ENCODE results near the gene EMP3.
"Not testable (repeated sequence)": the region's sequence is repeated elsewhere in the genome, so short reads cannot be mapped to it uniquely, and the experiment has no call there.

The EMP3 gene

GRCh38 chr19:48364598-48365348 is 39.4 kb downstream of the EMP3 start:
- peak overlapping the region; percentile 95 for H3K27ac Mint-ChIP-seq
- H3K36me3 Mint-ChIP-seq (ENCODE audit: low read depth), result peaks cover 2% of the 10 kb centered on the region
- peak overlapping the region; percentile 78 for H3K4me3 Mint-ChIP-seq
- H3K27me3 Mint-ChIP-seq, result no peaks in the 10 kb centered on the region
- intact Hi-C loops (cut with micrococcal nuclease), result loop anchor here (1.0 to 2.0 kb wide), 2 partner anchors 26 to 51 kb away; partner anchors contain the start of gene KDELR1
- peaks cover 18% of the 10 kb centered on the region for H3K4me1 Mint-ChIP-seq (ENCODE audit: low read depth)
- no peaks in the 10 kb centered on the region for H3K9me3 Mint-ChIP-seq

DNA sequence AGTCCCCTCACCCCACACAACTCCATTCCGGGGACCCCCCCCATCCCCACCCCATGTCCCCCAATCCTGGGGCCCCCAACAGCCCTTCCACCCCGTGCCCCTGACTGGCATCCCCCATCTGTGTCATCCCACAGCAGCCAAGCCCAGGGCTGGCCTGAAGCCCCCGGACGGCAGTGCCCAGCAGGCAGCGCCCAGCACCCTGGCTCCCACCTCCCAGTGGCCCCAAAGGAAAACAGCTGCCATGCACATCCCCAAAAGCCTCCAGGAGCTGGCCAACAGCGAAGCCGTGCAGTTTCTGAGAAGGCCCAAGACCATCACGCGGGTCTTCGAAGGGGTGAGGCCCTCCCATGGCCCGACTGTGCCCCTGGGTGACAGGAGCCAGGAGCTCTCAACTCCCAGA is 40.2 kb downstream of the EMP3 start:
- no peaks in the 10 kb centered on the region for H3K36me3 Mint-ChIP-seq (ENCODE audit: low read depth)
- intact Hi-C loops (cut with micrococcal nuclease), result loop anchor here (2.0 kb wide), 1 partner anchor 25 kb away; the partner anchor contains the start of gene KDELR1
- peak overlapping the region; percentile 95 for H3K27ac Mint-ChIP-seq
- no peaks in the 10 kb centered on the region for H3K9me3 Mint-ChIP-seq
- peaks cover 18% of the 10 kb centered on the region for H3K4me1 Mint-ChIP-seq (ENCODE audit: low read depth)
- H3K4me3 Mint-ChIP-seq, result peak overlapping the region; percentile 46
- H3K27me3 Mint-ChIP-seq, result no peaks in the 10 kb centered on the region

DNA sequence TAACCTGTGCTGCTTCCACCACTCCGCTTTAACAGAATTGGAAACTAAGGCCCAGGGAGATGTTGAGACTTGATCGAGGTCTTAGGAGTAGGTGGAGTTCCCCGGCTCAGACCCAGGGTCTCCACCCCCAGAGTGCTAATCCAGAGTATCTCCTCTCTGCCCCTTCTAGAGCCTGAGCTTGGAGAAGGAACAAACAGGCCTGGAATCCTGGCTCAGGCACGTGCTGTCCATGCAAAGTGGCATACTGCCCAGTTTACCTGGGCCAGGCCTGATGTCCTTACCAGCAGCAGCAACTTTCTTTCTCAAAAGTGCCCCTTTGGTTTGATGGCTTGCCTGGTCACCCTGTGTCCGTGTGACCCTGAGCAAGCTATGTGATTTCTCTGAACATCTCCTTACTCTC is 42.5 kb downstream of the EMP3 start:
- Mint-ChIP-seq H3K36me3 (ENCODE audit: low read depth) (no peaks in the 10 kb centered on the region), H3K4me1 (ENCODE audit: low read depth) (peaks cover 18% of the 10 kb centered on the region), H3K4me3 (no peak overlapping the region), H3K27ac (no peak overlapping the region), H3K27me3 (peaks cover 1% of the 10 kb centered on the region), H3K9me3 (no peaks in the 10 kb centered on the region)
- intact Hi-C loops (cut with micrococcal nuclease), result no loop called here

- no peaks in the 10 kb centered on the region for H3K36me3 Mint-ChIP-seq (ENCODE audit: low read depth)
- H3K4me1 Mint-ChIP-seq (ENCODE audit: low read depth), result peaks cover 12% of the 10 kb centered on the region
- no peaks in the 10 kb centered on the region for H3K9me3 Mint-ChIP-seq
- H3K27me3 Mint-ChIP-seq, result peaks cover 10% of the 10 kb centered on the region
- no peak overlapping the region for H3K4me3 Mint-ChIP-seq
- no peak overlapping the region for H3K27ac Mint-ChIP-seq
- intact Hi-C loops (cut with micrococcal nuclease), result no loop called here
These were observed 43.6 kb downstream of the EMP3 start for GRCh38 chr19:48368936-48369335.

DNA sequence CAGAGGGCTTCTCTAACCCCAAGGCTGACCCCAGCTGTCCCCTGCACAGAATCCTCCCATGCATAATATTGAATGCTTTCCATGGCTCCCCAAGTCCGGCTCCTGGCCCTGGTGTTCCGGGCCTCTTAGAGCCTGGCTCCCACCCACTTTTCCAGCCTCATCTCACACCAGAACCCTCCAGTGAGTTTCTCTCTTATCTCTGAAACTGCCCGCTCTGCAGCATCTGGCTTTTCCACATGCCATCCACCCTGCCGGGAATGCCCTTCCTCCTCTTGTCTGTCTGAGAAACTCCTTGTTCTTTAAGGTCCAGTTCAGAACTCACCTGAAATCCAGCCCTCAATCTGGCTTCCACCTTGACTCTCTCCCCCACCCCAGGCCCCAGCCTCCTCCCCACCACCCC is 45.6 kb downstream of the EMP3 start:
- Mint-ChIP-seq H3K4me3 (no peak overlapping the region), H3K4me1 (ENCODE audit: low read depth) (no peaks in the 10 kb centered on the region), H3K36me3 (ENCODE audit: low read depth) (no peaks in the 10 kb centered on the region), H3K9me3 (no peaks in the 10 kb centered on the region), H3K27me3 (peaks cover 10% of the 10 kb centered on the region), H3K27ac (no peak overlapping the region)
- intact Hi-C loops (cut with micrococcal nuclease), result no loop called here

DNA sequence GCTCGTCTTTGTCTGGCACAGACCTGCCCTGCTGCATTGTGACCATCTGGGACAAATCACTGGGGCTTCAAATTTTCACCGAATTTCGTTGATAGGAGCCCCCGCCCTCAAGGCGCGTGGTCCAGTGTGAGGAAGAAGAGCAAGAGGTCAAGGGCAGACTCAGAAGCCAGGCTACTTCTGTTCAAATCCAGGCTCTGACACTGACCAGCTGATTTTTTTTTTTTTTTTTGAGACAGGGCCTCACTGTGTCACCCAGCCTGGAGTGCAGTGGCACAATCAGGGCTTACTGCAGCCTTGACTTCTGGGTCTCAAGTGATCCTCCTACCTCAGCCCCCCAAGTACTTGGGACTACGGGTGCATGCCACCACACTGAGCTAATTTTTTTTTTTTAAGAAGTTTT is 46.0 kb downstream of the EMP3 start:
- Mint-ChIP-seq H3K36me3 (ENCODE audit: low read depth) (no peaks in the 10 kb centered on the region), H3K27me3 (peaks cover 10% of the 10 kb centered on the region), H3K4me1 (ENCODE audit: low read depth) (no peaks in the 10 kb centered on the region), H3K4me3 (no peak overlapping the region), H3K27ac (no peak overlapping the region), H3K9me3 (no peaks in the 10 kb centered on the region)
- intact Hi-C loops (cut with micrococcal nuclease), result no loop called here

GRCh38 chr19:48371771-48372170 is 46.4 kb downstream of the EMP3 start:
- H3K4me3 Mint-ChIP-seq; H3K9me3 Mint-ChIP-seq; intact Hi-C loops (cut with micrococcal nuclease); H3K27ac Mint-ChIP-seq; H3K36me3 Mint-ChIP-seq (ENCODE audit: low read depth); H3K27me3 Mint-ChIP-seq; H3K4me1 Mint-ChIP-seq (ENCODE audit: low read depth): not testable (repeated sequence)

DNA sequence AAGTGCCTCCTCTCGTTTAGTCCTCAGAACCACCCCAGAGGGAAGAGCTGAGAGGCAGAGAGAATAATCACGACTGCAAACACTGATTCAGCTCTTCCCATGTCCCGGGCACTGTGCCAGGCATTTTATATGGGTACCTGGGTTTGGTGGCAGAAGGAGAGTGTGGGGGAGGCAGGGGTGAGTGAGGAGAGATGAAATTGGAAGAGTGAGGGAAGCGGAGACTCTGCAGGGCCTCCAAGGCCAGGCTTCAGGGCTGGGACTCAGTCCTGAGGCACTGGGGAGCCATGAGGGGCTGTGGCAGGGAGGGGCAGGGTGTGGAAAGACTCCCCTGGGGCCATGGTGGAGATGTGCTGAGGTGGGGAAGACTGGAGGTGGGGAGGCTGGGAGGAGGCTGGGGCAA is 47.6 kb downstream of the EMP3 start:
- no peaks in the 10 kb centered on the region for H3K9me3 Mint-ChIP-seq
- H3K4me1 Mint-ChIP-seq (ENCODE audit: low read depth), result no peaks in the 10 kb centered on the region
- H3K36me3 Mint-ChIP-seq (ENCODE audit: low read depth), result no peaks in the 10 kb centered on the region
- peaks cover 10% of the 10 kb centered on the region for H3K27me3 Mint-ChIP-seq
- H3K4me3 Mint-ChIP-seq, result no peak overlapping the region
- peak overlapping the region; percentile 8 for H3K27ac Mint-ChIP-seq
- intact Hi-C loops (cut with micrococcal nuclease), result no loop called here

- H3K4me3 Mint-ChIP-seq, result no peak overlapping the region
- intact Hi-C loops (cut with micrococcal nuclease), result no loop called here
- H3K4me1 Mint-ChIP-seq (ENCODE audit: low read depth), result peaks cover 4% of the 10 kb centered on the region
- no peaks in the 10 kb centered on the region for H3K9me3 Mint-ChIP-seq
- peaks cover 10% of the 10 kb centered on the region for H3K27me3 Mint-ChIP-seq
- H3K36me3 Mint-ChIP-seq (ENCODE audit: low read depth), result no peaks in the 10 kb centered on the region
- H3K27ac Mint-ChIP-seq, result no peak overlapping the region
These were observed 48.2 kb downstream of the EMP3 start for GRCh38 chr19:48373567-48373966.

DNA sequence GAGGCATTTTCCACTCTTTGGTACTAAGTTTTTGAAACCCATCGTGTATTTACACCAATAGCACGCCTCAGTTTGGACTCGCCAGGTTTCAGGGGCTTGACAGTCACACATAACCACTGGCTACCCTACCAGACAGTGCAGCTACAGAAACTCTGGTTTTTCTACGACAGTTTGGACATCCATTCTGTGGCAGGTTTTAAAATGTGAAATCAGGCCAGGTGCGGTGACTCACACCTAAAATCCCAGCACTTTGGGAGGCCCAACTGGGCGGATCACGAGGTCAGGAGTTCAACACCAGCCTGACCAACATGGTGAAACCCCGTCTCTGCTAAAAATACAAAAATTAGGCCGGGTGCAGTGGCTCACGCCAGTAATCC is 52.8 kb downstream of the EMP3 start:
- Mint-ChIP-seq H3K27ac (no peak overlapping the region), H3K36me3 (ENCODE audit: low read depth) (peaks cover 33% of the 10 kb centered on the region), H3K9me3 (no peaks in the 10 kb centered on the region), H3K4me3 (no peak overlapping the region), H3K27me3 (peaks cover 5% of the 10 kb centered on the region), H3K4me1 (ENCODE audit: low read depth) (peaks cover 16% of the 10 kb centered on the region)
- intact Hi-C loops (cut with micrococcal nuclease), result no loop called here

GRCh38 chr19:48379058-48379457 is 53.7 kb downstream of the EMP3 start:
- no peak overlapping the region for H3K27ac Mint-ChIP-seq
- peaks cover 19% of the 10 kb centered on the region for H3K4me1 Mint-ChIP-seq (ENCODE audit: low read depth)
- no peaks in the 10 kb centered on the region for H3K27me3 Mint-ChIP-seq
- H3K9me3 Mint-ChIP-seq, result no peaks in the 10 kb centered on the region
- H3K36me3 Mint-ChIP-seq (ENCODE audit: low read depth), result peaks cover 42% of the 10 kb centered on the region
- no peak overlapping the region for H3K4me3 Mint-ChIP-seq
- intact Hi-C loops (cut with micrococcal nuclease), result no loop called here
